CD4-positive, alpha-beta memory T cell (primary cell): ENCODE data around the gene IGLL1. TPM values are rescaled to one million over a fixed set of nuclear protein-coding genes. Genes with fewer than 3 reads are reported as not detected.
"Not testable (repeated sequence)": the region's sequence is repeated elsewhere in the genome, so short reads cannot be mapped to it uniquely, and the experiment has no call there.

Source experiments
- CTCF ChIA-PET: fragments of 350-600 bp; sonication (Branson Sonifier 250); formaldehyde crosslinking; loops from one replicate; lab custom pipeline; 2021; ENCODE audit warnings: inconsistent platforms; ENCODE audit not compliant: partially characterized antibody; lab: Charles Lee
- POLR2A ChIA-PET: fragments of 350-600 bp; sonication (Branson Sonifier 250); formaldehyde crosslinking; loops from one replicate; lab custom pipeline; 2021; ENCODE audit not compliant: partially characterized antibody; lab: Charles Lee
- DNase-seq, 5 donors: peaks; one replicate each; pipeline versions ENCODE4 v3.0.0 to v3.0.0-alpha.2; 2020 to 2022; ENCODE audit warnings: mixed read lengths in 1 of 5
- H3K27ac ChIP-seq: one replicate; pipeline ENCODE4 v1.7.0; 2013; ENCODE audit warnings: low read depth, low read length
- H3K27me3 ChIP-seq: 2 replicates; pipeline ENCODE4 v1.7.0; 2013; ENCODE audit warnings: mild to moderate bottlenecking, low read length, moderate library complexity; ENCODE audit not compliant: insufficient read depth
- H3K36me3 ChIP-seq: 2 replicates; pipeline ENCODE4 v1.7.0; 2013; ENCODE audit warnings: mild to moderate bottlenecking, low read length, moderate library complexity; ENCODE audit not compliant: insufficient read depth
- H3K4me1 ChIP-seq: 2 replicates; pipeline ENCODE4 v1.7.0; 2013; ENCODE audit warnings: mild to moderate bottlenecking, low read length, moderate library complexity; ENCODE audit not compliant: insufficient read depth
- H3K4me3 ChIP-seq, 2 donors: one replicate each; pipeline ENCODE4 v1.7.0; 2013; ENCODE audit warnings: low read length in 2 of 2, mild to moderate bottlenecking in 1 of 2
- H3K9me3 ChIP-seq, 2 donors: one replicate each; pipeline ENCODE4 v1.7.0; 2013; ENCODE audit warnings: low read length in 2 of 2, control low read depth in 1 of 2; ENCODE audit not compliant: control insufficient read depth in 1 of 2
- H3K27ac Mint-ChIP-seq, 7 donors: one replicate each; pipeline ENCODE4 v1.8.0; 2020 to 2021; ENCODE audit warnings: mixed read lengths in 7 of 7, mild to moderate bottlenecking in 6 of 7, inconsistent platforms in 3 of 7, moderate library complexity in 3 of 7
- H3K27me3 Mint-ChIP-seq, 2 donors: one replicate each; pipeline ENCODE4 v1.8.0; 2020 to 2021; ENCODE audit warnings: mixed read lengths in 2 of 2
- H3K36me3 Mint-ChIP-seq, 2 donors: one replicate each; pipeline ENCODE4 v1.8.0; 2020 to 2021; ENCODE audit warnings: mixed read lengths in 2 of 2, inconsistent platforms in 1 of 2, mild to moderate bottlenecking in 1 of 2
- H3K4me1 Mint-ChIP-seq, 4 donors: one replicate each; pipeline ENCODE4 v1.8.0; 2020 to 2021; ENCODE audit warnings: mixed read lengths in 4 of 4, mild to moderate bottlenecking in 1 of 4
- H3K4me3 Mint-ChIP-seq, 8 donors: one replicate each; pipeline ENCODE4 v1.8.0; 2020 to 2021; ENCODE audit warnings: mixed read lengths in 8 of 8, mild to moderate bottlenecking in 7 of 8, moderate library complexity in 6 of 8, inconsistent platforms in 3 of 8
- H3K9me3 Mint-ChIP-seq, 8 donors: one replicate each; pipeline ENCODE4 v1.8.0; 2020 to 2021; ENCODE audit warnings: mixed read lengths in 8 of 8, mild to moderate bottlenecking in 5 of 8, inconsistent platforms in 3 of 8, moderate library complexity in 1 of 8
- intact Hi-C: fragments of 100-400 bp; cut with micrococcal nuclease; formaldehyde crosslinking; loops from one replicate; pipeline ENCODE4 v1.15.1; 2023
- polyA plus RNA-seq, 2 donors: library from polyadenylated mRNA; unstranded; fragments of 300-500 nt; fragmentation: Illumina TruSeq; gene quantifications; one replicate each; pipeline ENCODE4 v1.2.3, GENCODE V29; 2021
- total RNA-seq, 2 experiments: library from RNA; stranded (reverse); gene quantifications; one replicate each; pipeline ENCODE4 v1.2.3, GENCODE V29; 2021

Gene IGLL1
- total and polyA plus RNA-seq, 4 experiments from 2014 or later = not detected

- H3K27ac Mint-ChIP-seq, CTCF ChIA-PET, H3K27me3 Mint-ChIP-seq, DNase-seq, POLR2A ChIA-PET, H3K27ac ChIP-seq, H3K36me3 ChIP-seq, H3K36me3 Mint-ChIP-seq, H3K9me3 ChIP-seq, intact Hi-C loops, H3K4me3 ChIP-seq, H3K4me1 ChIP-seq, H3K4me3 Mint-ChIP-seq, H3K27me3 ChIP-seq, H3K4me1 Mint-ChIP-seq: not testable (repeated sequence)
- peaks cover 0 to 18% (median 11%) of the 10 kb centered on the region in 8 donors for H3K9me3 Mint-ChIP-seq
These were observed 32.7 kb downstream of the IGLL1 start for GRCh38 chr22:23547382-23547781.

- POLR2A ChIA-PET = no interaction called here
- no peaks in the 10 kb centered on the region for H3K4me1 ChIP-seq
- no peaks in the 10 kb centered on the region for H3K36me3 Mint-ChIP-seq
- intact Hi-C loops = loop anchor here (5.0 kb wide), 1 partner anchor 302 kb away; no protein-coding TSS in a partner anchor
- no peak overlapping the region for H3K27ac ChIP-seq
- peaks cover 0 to under 1% (median 0%) of the 10 kb centered on the region in 4 donors for H3K4me1 Mint-ChIP-seq
- no peaks in the 10 kb centered on the region for H3K9me3 ChIP-seq
- no peak for DNase-seq
- CTCF ChIA-PET = interaction anchor here (1.3 kb wide), 1 partner anchor 305 kb away, joined by 3 read pairs; no protein-coding TSS in a partner anchor
- no peaks in the 10 kb centered on the region for H3K27me3 ChIP-seq
- H3K27ac Mint-ChIP-seq = no peak overlapping the region
- H3K4me3 ChIP-seq = no peak overlapping the region
- H3K36me3 ChIP-seq = no peaks in the 10 kb centered on the region
- H3K9me3 Mint-ChIP-seq = peaks cover 0 to 18% (median 11%) of the 10 kb centered on the region in 8 donors
- no peak overlapping the region for H3K4me3 Mint-ChIP-seq
- H3K27me3 Mint-ChIP-seq = peaks cover 0 to 1% of the 10 kb centered on the region in 2 donors
These were observed 35.2 kb downstream of the IGLL1 start for GRCh38 chr22:23544852-23545251.

GRCh38 chr22:23543506-23544000 is 36.5 kb downstream of the IGLL1 start:
- H3K27ac ChIP-seq, H3K27ac Mint-ChIP-seq, H3K27me3 ChIP-seq, H3K36me3 Mint-ChIP-seq, H3K4me3 Mint-ChIP-seq, H3K4me3 ChIP-seq, H3K4me1 ChIP-seq, H3K9me3 ChIP-seq, H3K36me3 ChIP-seq, H3K27me3 Mint-ChIP-seq, POLR2A ChIA-PET, DNase-seq: not testable (repeated sequence)
- intact Hi-C loops = loop anchor here (5.0 kb wide), 1 partner anchor 304 kb away; no protein-coding TSS in a partner anchor
- Mint-ChIP-seq H3K4me1 (peaks cover 3 to 10% (median 8%) of the 10 kb centered on the region in 4 donors), H3K9me3 (peaks cover 0 to 18% (median 11%) of the 10 kb centered on the region in 8 donors)
- CTCF ChIA-PET = interaction anchor here (1.1 to 1.3 kb wide), 2 partner anchors 8 to 306 kb away, joined by 3 read pairs; no protein-coding TSS in a partner anchor

DNA sequence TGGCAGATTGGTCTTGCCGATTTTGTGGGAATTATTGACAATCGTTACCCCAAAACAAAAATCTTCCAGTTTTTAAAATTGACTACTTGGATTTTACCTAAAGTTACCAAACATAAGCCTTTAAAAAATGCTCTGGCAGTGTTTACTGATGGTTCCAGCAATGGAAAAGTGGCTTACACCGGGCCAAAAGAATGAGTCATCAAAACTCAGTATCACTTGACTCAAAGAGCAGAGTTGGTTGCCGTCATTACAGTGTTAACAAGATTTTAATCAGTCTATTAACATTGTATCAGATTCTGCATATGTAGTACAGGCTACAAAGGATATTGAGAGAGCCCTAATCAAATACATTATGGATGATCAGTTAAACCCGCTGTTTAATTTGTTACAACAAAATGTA is 37.2 kb downstream of the IGLL1 start:
- POLR2A ChIA-PET = no interaction called here
- H3K4me3 ChIP-seq = no peak overlapping the region
- no peaks in the 10 kb centered on the region for H3K36me3 Mint-ChIP-seq
- no peak overlapping the region for H3K27ac Mint-ChIP-seq
- no peaks in the 10 kb centered on the region for H3K36me3 ChIP-seq
- no peak overlapping the region for H3K4me3 Mint-ChIP-seq
- no peaks in the 10 kb centered on the region for H3K27me3 ChIP-seq
- H3K27me3 Mint-ChIP-seq = peaks cover 1% of the 10 kb centered on the region in 2 donors
- CTCF ChIA-PET = no interaction called here
- H3K9me3 Mint-ChIP-seq = peaks cover 0 to 14% (median 6%) of the 10 kb centered on the region in 8 donors
- no peak overlapping the region for H3K27ac ChIP-seq
- intact Hi-C loops = loop anchor here (5.0 kb wide), 1 partner anchor 304 kb away; no protein-coding TSS in a partner anchor
- peaks cover 3 to 10% (median 8%) of the 10 kb centered on the region in 4 donors for H3K4me1 Mint-ChIP-seq
- H3K9me3 ChIP-seq = no peaks in the 10 kb centered on the region
- H3K4me1 ChIP-seq = peaks cover 4% of the 10 kb centered on the region
- DNase-seq = no peak

- H3K9me3 ChIP-seq, H3K27ac Mint-ChIP-seq, H3K9me3 Mint-ChIP-seq, H3K4me1 ChIP-seq, H3K27me3 Mint-ChIP-seq, H3K27ac ChIP-seq, H3K4me3 Mint-ChIP-seq, CTCF ChIA-PET, DNase-seq, H3K27me3 ChIP-seq, H3K4me3 ChIP-seq, H3K36me3 Mint-ChIP-seq, H3K36me3 ChIP-seq, POLR2A ChIA-PET: not testable (repeated sequence)
- intact Hi-C loops = loop anchor here (5.0 kb wide), 1 partner anchor 305 kb away; no protein-coding TSS in a partner anchor
- peaks cover 3 to 10% (median 8%) of the 10 kb centered on the region in 4 donors for H3K4me1 Mint-ChIP-seq
These were observed 37.7 kb downstream of the IGLL1 start for GRCh38 chr22:23542391-23542790.

DNA sequence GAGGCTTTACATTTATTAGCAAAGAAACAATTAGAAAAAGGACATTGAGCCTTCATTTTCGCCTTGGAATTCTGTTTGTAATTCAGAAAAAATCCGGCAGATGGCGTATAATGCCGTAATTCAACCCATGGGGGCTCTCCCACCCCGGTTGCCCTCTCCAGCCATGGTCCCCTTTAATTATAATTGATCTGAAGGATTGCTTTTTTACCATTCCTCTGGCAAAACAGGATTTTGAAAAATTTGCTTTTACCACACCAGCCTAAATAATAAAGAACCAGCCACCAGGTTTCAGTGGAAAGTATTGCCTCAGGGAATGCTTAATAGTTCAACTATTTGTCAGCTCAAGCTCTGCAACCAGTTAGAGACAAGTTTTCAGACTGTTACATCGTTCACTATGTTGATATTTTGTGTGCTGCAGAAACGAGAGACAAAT is 38.2 kb downstream of the IGLL1 start:
- H3K27ac ChIP-seq, H3K4me1 ChIP-seq, H3K4me3 ChIP-seq, H3K9me3 ChIP-seq, H3K4me3 Mint-ChIP-seq, H3K27me3 ChIP-seq, H3K36me3 Mint-ChIP-seq, POLR2A ChIA-PET, H3K27me3 Mint-ChIP-seq, H3K36me3 ChIP-seq, H3K27ac Mint-ChIP-seq, H3K9me3 Mint-ChIP-seq: not testable (repeated sequence)
- H3K4me1 Mint-ChIP-seq = peaks cover 3 to 10% (median 8%) of the 10 kb centered on the region in 4 donors
- peak in 2 of 5 donors; percentile 18 to 21 for DNase-seq
- intact Hi-C loops = loop anchor here (5.0 kb wide), 1 partner anchor 305 kb away; no protein-coding TSS in a partner anchor
- CTCF ChIA-PET = interaction anchor here (0.7 kb wide), 1 partner anchor 1038 kb away, joined by 3 read pairs; no protein-coding TSS in a partner anchor

DNA sequence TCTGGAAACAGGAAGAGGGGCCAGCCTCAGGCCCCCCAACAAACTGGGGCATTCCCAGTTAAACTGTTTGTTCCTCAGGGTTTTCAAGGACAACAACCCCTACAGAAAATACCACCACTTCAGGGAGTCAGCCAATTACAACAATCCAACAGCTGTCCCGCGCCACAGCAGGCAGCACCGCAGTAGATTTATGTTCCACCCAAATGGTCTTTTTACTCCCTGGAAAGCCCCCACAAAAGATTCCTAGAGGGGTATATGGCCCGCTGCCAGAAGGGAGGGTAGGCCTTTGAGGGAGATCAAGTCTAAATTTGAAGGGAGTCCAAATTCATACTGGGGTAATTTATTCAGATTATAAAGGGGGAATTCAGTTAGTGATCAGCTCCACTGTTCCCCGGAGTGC is 39.3 kb downstream of the IGLL1 start:
- H3K9me3 ChIP-seq, H3K27me3 Mint-ChIP-seq, H3K27me3 ChIP-seq, H3K36me3 Mint-ChIP-seq, H3K27ac Mint-ChIP-seq, DNase-seq, H3K36me3 ChIP-seq, POLR2A ChIA-PET, H3K4me1 ChIP-seq, H3K27ac ChIP-seq, H3K9me3 Mint-ChIP-seq, H3K4me3 Mint-ChIP-seq, H3K4me3 ChIP-seq: not testable (repeated sequence)
- intact Hi-C loops = loop anchor here (5.0 kb wide), 1 partner anchor 306 kb away; no protein-coding TSS in a partner anchor
- peaks cover 3 to 10% (median 8%) of the 10 kb centered on the region in 4 donors for H3K4me1 Mint-ChIP-seq
- CTCF ChIA-PET = interaction anchor here (0.7 to 1.1 kb wide), 2 partner anchors 309 to 1037 kb away, joined by 3 to 7 read pairs; no protein-coding TSS in a partner anchor
